Naive thymus-derived CD4-positive, alpha-beta T cell (primary cell): ENCODE results near the gene JAM3. TPM values are rescaled to one million over a fixed set of nuclear protein-coding genes. Genes with fewer than 3 reads are reported as not detected.
"Not testable (repeated sequence)": the region's sequence is repeated elsewhere in the genome, so short reads cannot be mapped to it uniquely, and the experiment has no call there.

ENCODE experiments used
- ATAC-seq: fragments of 150-1000 bp; cut with Tn5 transposase; 2 replicates; pipeline ENCODE4 v1.10.0; 2021; ENCODE audit warnings: mild to moderate bottlenecking, moderate library complexity
- CTCF ChIA-PET: fragments of 350-600 bp; sonication (Branson Sonifier 250); formaldehyde crosslinking; loops from one replicate; lab custom pipeline; 2021; ENCODE audit warnings: antibody characterized with exemption; lab: Charles Lee
- POLR2A ChIA-PET: fragments of 350-600 bp; sonication (Branson Sonifier 250); formaldehyde crosslinking; loops from one replicate; lab custom pipeline; 2021; ENCODE audit warnings: antibody characterized with exemption, inconsistent platforms; lab: Charles Lee
- DNase-seq, 9 donors: peaks; one replicate each; pipeline versions ENCODE4 v3.0.0 to v3.0.0-alpha.2; 2020 to 2022; ENCODE audit warnings: mixed read lengths in 1 of 9
- H3K27ac ChIP-seq: one replicate; pipeline ENCODE4 v1.7.0; 2013; ENCODE audit warnings: mild to moderate bottlenecking, low read depth, low read length, moderate library complexity
- H3K27me3 ChIP-seq, 2 donors: one replicate each; pipeline ENCODE4 v1.7.0; 2013; ENCODE audit warnings: low read length in 2 of 2, mild to moderate bottlenecking in 2 of 2, moderate library complexity in 2 of 2; ENCODE audit not compliant: control insufficient read depth in 2 of 2, insufficient read depth in 2 of 2
- H3K36me3 ChIP-seq, 3 experiments: 1 replicate in 2 of 3; 2 replicates in 1 of 3; pipeline ENCODE4 v1.7.0; 2013; ENCODE audit warnings: low read length in 3 of 3, mild to moderate bottlenecking in 3 of 3, moderate library complexity in 1 of 3; ENCODE audit not compliant: insufficient read depth in 3 of 3, control insufficient read depth in 2 of 3
- H3K4me1 ChIP-seq, 2 donors: one replicate each; pipeline ENCODE4 v1.7.0; 2013; ENCODE audit warnings: low read length in 2 of 2, mild to moderate bottlenecking in 2 of 2, moderate library complexity in 1 of 2; ENCODE audit not compliant: control insufficient read depth in 2 of 2, insufficient read depth in 2 of 2
- H3K4me3 ChIP-seq: 2 replicates; pipeline ENCODE4 v1.7.0; 2013; ENCODE audit warnings: mild to moderate bottlenecking, low read length
- H3K9me3 ChIP-seq, 3 experiments: 1 replicate in 2 of 3; 2 replicates in 1 of 3; pipeline ENCODE4 v1.7.0; 2013; ENCODE audit warnings: low read length in 3 of 3; ENCODE audit not compliant: control insufficient read depth in 2 of 3
- H3K27ac Mint-ChIP-seq, 9 donors: one replicate each; pipeline ENCODE4 v1.8.0; 2020 to 2022; ENCODE audit warnings: mixed read lengths in 9 of 9, mild to moderate bottlenecking in 8 of 9, moderate library complexity in 5 of 9, inconsistent platforms in 2 of 9
- H3K27me3 Mint-ChIP-seq, 5 donors: one replicate each; pipeline ENCODE4 v1.8.0; 2021 to 2022; ENCODE audit warnings: mixed read lengths in 5 of 5, mild to moderate bottlenecking in 1 of 5
- H3K36me3 Mint-ChIP-seq, 5 donors: one replicate each; pipeline ENCODE4 v1.8.0; 2020 to 2022; ENCODE audit warnings: mixed read lengths in 5 of 5, mild to moderate bottlenecking in 3 of 5, inconsistent platforms in 1 of 5
- H3K4me1 Mint-ChIP-seq, 7 donors: one replicate each; pipeline ENCODE4 v1.8.0; 2020 to 2022; ENCODE audit warnings: mixed read lengths in 7 of 7, mild to moderate bottlenecking in 3 of 7, inconsistent platforms in 1 of 7
- H3K4me3 Mint-ChIP-seq, 10 donors: one replicate each; pipeline ENCODE4 v1.8.0; 2020 to 2022; ENCODE audit warnings: mild to moderate bottlenecking in 10 of 10, mixed read lengths in 10 of 10, moderate library complexity in 6 of 10, inconsistent platforms in 2 of 10
- H3K9me3 Mint-ChIP-seq, 11 donors: one replicate each; pipeline ENCODE4 v1.8.0; 2020 to 2022; ENCODE audit warnings: mixed read lengths in 11 of 11, mild to moderate bottlenecking in 4 of 11, inconsistent platforms in 1 of 11, moderate library complexity in 1 of 11
- intact Hi-C, 2 donors: fragments of 100-400 bp; cut with micrococcal nuclease; formaldehyde crosslinking; loops; one replicate each; pipeline ENCODE4 v1.15.1; 2023
- polyA plus RNA-seq, 2 donors: library from polyadenylated mRNA; unstranded; fragments of 300-500 nt; fragmentation: Illumina TruSeq; gene quantifications; one replicate each; pipeline ENCODE4 v1.2.3, GENCODE V29; 2021
- total RNA-seq, 6 experiments: library from RNA in 5 of 6; stranded (reverse) in 5 of 6; gene quantifications; 1 replicate in 5 of 6; 2 replicates in 1 of 6; pipeline ENCODE4 v1.2.3 and lab custom pipeline; 2021 to 2026

Gene JAM3
- total and polyA plus RNA-seq, 7 experiments from 2014 or later, result 4.8 to 8.2 (median 6.0) TPM

- Mint-ChIP-seq H3K9me3 (no peaks in the 10 kb centered on the region), H3K4me3 (no peak overlapping the region), H3K4me1 (peaks cover 0 to 2% (median 0%) of the 10 kb centered on the region in 7 donors), H3K27me3 (no peaks in the 10 kb centered on the region), H3K27ac (peak overlapping the region in 1 of 9 donors; percentile 8), H3K36me3 (peaks cover 16 to 45% (median 26%) of the 10 kb centered on the region in 5 donors)
- H3K4me1 ChIP-seq, result no peaks in the 10 kb centered on the region
- ATAC-seq (no peak), DNase-seq (no peak)
- no peak overlapping the region for H3K27ac ChIP-seq
- POLR2A ChIA-PET, result no interaction called here
- no peaks in the 10 kb centered on the region for H3K27me3 ChIP-seq
- H3K4me3 ChIP-seq, result no peak overlapping the region
- H3K9me3 ChIP-seq, result no peaks in the 10 kb centered on the region
- peaks cover 6 to 57% (median 8%) of the 10 kb centered on the region in 3 experiments for H3K36me3 ChIP-seq
- CTCF ChIA-PET, result interaction anchor here (0.9 kb wide), 1 partner anchor 123 kb away, joined by 3 read pairs; no protein-coding TSS in a partner anchor
- intact Hi-C loops, result no loop called here
Measured at GRCh38 chr11:134170919-134171281, 102.0 kb downstream of the JAM3 start.

- H3K36me3 Mint-ChIP-seq, result peaks cover 20 to 55% (median 29%) of the 10 kb centered on the region in 5 donors
- no peaks in the 10 kb centered on the region for H3K27me3 ChIP-seq
- no peaks in the 10 kb centered on the region for H3K9me3 ChIP-seq
- H3K27ac ChIP-seq, result no peak overlapping the region
- H3K9me3 Mint-ChIP-seq, result no peaks in the 10 kb centered on the region
- H3K4me3 Mint-ChIP-seq, result no peak overlapping the region
- intact Hi-C loops, result no loop called here
- H3K4me3 ChIP-seq, result no peak overlapping the region
- peak overlapping the region in 1 of 9 donors; percentile 15 for H3K27ac Mint-ChIP-seq
- CTCF ChIA-PET, result no interaction called here
- POLR2A ChIA-PET, result no interaction called here
- DNase-seq (no peak), ATAC-seq (no peak)
- H3K27me3 Mint-ChIP-seq, result no peaks in the 10 kb centered on the region
- no peaks in the 10 kb centered on the region for H3K4me1 ChIP-seq
- peaks cover 0 to 5% (median 0%) of the 10 kb centered on the region in 7 donors for H3K4me1 Mint-ChIP-seq
- peaks cover 6 to 68% (median 8%) of the 10 kb centered on the region in 3 experiments for H3K36me3 ChIP-seq
Measured at GRCh38 chr11:134171951-134172350, 103.1 kb downstream of the JAM3 start.

DNA sequence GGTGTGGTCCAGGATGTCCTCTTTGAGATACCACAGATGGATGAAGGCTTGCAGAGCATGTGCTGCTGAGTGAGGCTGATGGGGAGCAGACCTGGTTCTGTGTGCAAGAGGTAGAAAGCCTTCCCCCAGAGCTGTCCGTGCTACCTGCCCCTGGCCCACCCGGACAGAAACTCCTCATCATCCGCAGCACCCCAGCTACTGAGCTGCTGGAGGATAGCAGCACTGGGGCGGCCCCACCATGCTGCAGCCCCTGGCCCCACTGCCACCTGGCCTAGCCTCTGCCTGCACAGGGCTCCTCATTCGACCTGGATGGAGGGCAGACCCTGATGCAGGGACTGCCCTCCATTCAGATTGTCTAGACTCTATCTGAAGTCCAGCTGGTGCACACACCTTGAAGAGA is 104.4 kb downstream of the JAM3 start:
- Histone ChIP-seq H3K4me3 (no peak overlapping the region), H3K27me3 (no peaks in the 10 kb centered on the region), H3K9me3 (no peaks in the 10 kb centered on the region), H3K27ac (no peak overlapping the region), H3K4me1 (no peaks in the 10 kb centered on the region), H3K36me3 (peaks cover 0 to 66% (median 10%) of the 10 kb centered on the region in 3 experiments)
- no peaks in the 10 kb centered on the region for H3K27me3 Mint-ChIP-seq
- H3K36me3 Mint-ChIP-seq, result peaks cover 12 to 53% (median 19%) of the 10 kb centered on the region in 5 donors
- intact Hi-C loops, result no loop called here
- H3K4me1 Mint-ChIP-seq, result peaks cover 0 to 5% (median 0%) of the 10 kb centered on the region in 7 donors
- no peak overlapping the region for H3K27ac Mint-ChIP-seq
- CTCF ChIA-PET, result no interaction called here
- POLR2A ChIA-PET, result no interaction called here
- no peaks in the 10 kb centered on the region for H3K9me3 Mint-ChIP-seq
- DNase-seq, result no peak
- H3K4me3 Mint-ChIP-seq, result no peak overlapping the region
- no peak for ATAC-seq

DNA sequence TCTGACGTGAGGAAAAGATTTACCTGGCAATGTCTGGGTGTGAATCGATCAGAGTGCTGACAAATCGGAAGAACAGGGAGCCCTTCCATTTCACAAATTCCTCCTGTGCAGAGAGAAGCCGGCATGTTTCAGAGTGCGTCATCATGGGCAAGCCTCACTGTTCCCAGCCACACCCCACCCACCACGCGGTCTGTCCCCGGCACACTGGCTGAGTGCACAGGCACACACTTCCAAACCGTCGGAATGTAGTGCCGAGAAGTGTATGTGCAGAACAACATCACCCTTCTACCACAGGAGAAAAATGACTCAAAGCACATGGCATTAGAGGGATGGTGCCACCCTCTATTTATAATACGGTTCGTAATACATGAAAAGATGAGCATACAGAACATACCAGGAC is 107.4 kb downstream of the JAM3 start:
- DNase-seq (no peak), ATAC-seq (no peak)
- H3K9me3 ChIP-seq, result no peaks in the 10 kb centered on the region
- Mint-ChIP-seq H3K36me3 (peaks cover 8 to 50% (median 23%) of the 10 kb centered on the region in 5 donors), H3K27me3 (no peaks in the 10 kb centered on the region), H3K4me1 (peaks cover 0 to 5% (median 0%) of the 10 kb centered on the region in 7 donors), H3K4me3 (no peak overlapping the region), H3K27ac (no peak overlapping the region), H3K9me3 (no peaks in the 10 kb centered on the region)
- H3K27ac ChIP-seq, result no peak overlapping the region
- H3K4me1 ChIP-seq, result no peaks in the 10 kb centered on the region
- intact Hi-C loops, result no loop called here
- H3K4me3 ChIP-seq, result no peak overlapping the region
- POLR2A ChIA-PET, result no interaction called here
- CTCF ChIA-PET, result no interaction called here
- no peaks in the 10 kb centered on the region for H3K27me3 ChIP-seq
- peaks cover 3 to 55% (median 15%) of the 10 kb centered on the region in 3 experiments for H3K36me3 ChIP-seq

GRCh38 chr11:134178032-134178674 is 109.3 kb downstream of the JAM3 start:
- no peaks in the 10 kb centered on the region for H3K27me3 ChIP-seq
- H3K4me1 Mint-ChIP-seq, result peaks cover 0 to 5% (median 0%) of the 10 kb centered on the region in 7 donors
- H3K9me3 Mint-ChIP-seq, result no peaks in the 10 kb centered on the region
- ATAC-seq, result no peak
- H3K27ac ChIP-seq, result no peak overlapping the region
- no peaks in the 10 kb centered on the region for H3K4me1 ChIP-seq
- ChIA-PET POLR2A (no interaction called here), CTCF (no interaction called here)
- H3K4me3 ChIP-seq, result no peak overlapping the region
- DNase-seq, result no peak
- intact Hi-C loops, result no loop called here
- no peak overlapping the region for H3K4me3 Mint-ChIP-seq
- H3K27me3 Mint-ChIP-seq, result no peaks in the 10 kb centered on the region
- no peaks in the 10 kb centered on the region for H3K9me3 ChIP-seq
- peaks cover 8 to 51% (median 28%) of the 10 kb centered on the region in 5 donors for H3K36me3 Mint-ChIP-seq
- H3K36me3 ChIP-seq, result peaks cover 3 to 42% (median 15%) of the 10 kb centered on the region in 3 experiments
- H3K27ac Mint-ChIP-seq, result peak overlapping the region in 2 of 9 donors; percentile 24 to 36

DNA sequence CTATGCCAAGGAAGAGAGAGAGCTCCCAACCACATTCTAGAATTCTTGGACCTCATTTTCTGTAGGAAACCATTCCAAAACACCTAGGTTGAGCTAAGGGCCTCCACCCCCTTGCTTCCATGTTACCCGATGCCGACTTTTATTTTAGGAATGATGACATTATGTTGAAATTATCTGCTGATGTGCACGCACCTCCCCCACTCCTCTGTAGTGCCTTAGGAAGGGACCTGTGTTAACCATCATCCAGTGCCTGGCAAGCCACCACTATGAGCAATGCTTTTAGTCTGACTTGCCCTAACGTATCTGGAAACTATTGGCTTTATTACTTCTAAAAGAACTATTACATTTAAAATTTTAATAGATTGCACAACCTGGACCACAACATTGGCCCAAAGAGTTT is 112.8 kb downstream of the JAM3 start:
- Mint-ChIP-seq H3K4me1 (no peaks in the 10 kb centered on the region), H3K9me3 (no peaks in the 10 kb centered on the region), H3K27me3 (no peaks in the 10 kb centered on the region), H3K4me3 (no peak overlapping the region), H3K27ac (no peak overlapping the region), H3K36me3 (peaks cover 9 to 43% (median 23%) of the 10 kb centered on the region in 5 donors)
- intact Hi-C loops, result no loop called here
- H3K27ac ChIP-seq, result no peak overlapping the region
- ATAC-seq (no peak), DNase-seq (no peak)
- H3K36me3 ChIP-seq, result peaks cover 3 to 29% (median 15%) of the 10 kb centered on the region in 3 experiments
- H3K27me3 ChIP-seq, result no peaks in the 10 kb centered on the region
- POLR2A ChIA-PET, result no interaction called here
- no peak overlapping the region for H3K4me3 ChIP-seq
- H3K9me3 ChIP-seq, result no peaks in the 10 kb centered on the region
- CTCF ChIA-PET, result no interaction called here
- H3K4me1 ChIP-seq, result no peaks in the 10 kb centered on the region

- H3K4me3 ChIP-seq, H3K27me3 ChIP-seq, H3K4me1 ChIP-seq, DNase-seq, H3K27ac Mint-ChIP-seq, CTCF ChIA-PET, H3K4me1 Mint-ChIP-seq, H3K27ac ChIP-seq, ATAC-seq, H3K4me3 Mint-ChIP-seq, H3K27me3 Mint-ChIP-seq, intact Hi-C loops, H3K9me3 Mint-ChIP-seq, H3K9me3 ChIP-seq: not testable (repeated sequence)
- peaks cover 36 to 74% (median 59%) of the 10 kb centered on the region in 5 donors for H3K36me3 Mint-ChIP-seq
- H3K36me3 ChIP-seq, result peaks cover 3 to 58% (median 10%) of the 10 kb centered on the region in 3 experiments
- POLR2A ChIA-PET, result interaction anchor here (0.5 kb wide), 1 partner anchor 96 kb away, joined by 9 read pairs; no protein-coding TSS in a partner anchor
Measured at GRCh38 chr11:134188092-134188491, 119.2 kb downstream of the JAM3 start.
